DMS79 (cell line): ENCODE results near the gene CERS6.

Experiments used
- DNase-seq: peaks from one replicate; lab custom pipeline; 2025; lab: John Stamatoyannopoulos, UW

The CERS6 gene

GRCh38 chr2:168445960-168446359 is 10.1 kb upstream of the CERS6 start:
- DNase-seq, result no peak

GRCh38 chr2:168448980-168449379 is 7.1 kb upstream of the CERS6 start:
- no peak for DNase-seq

- DNase-seq, result no peak
These were observed 6.7 kb upstream of the CERS6 start for GRCh38 chr2:168449419-168449818.

- no peak for DNase-seq
These were observed 5.9 kb upstream of the CERS6 start for GRCh38 chr2:168450171-168450570.

- DNase-seq, result no peak
These were observed 5.3 kb upstream of the CERS6 start for GRCh38 chr2:168450732-168451131.

GRCh38 chr2:168452781-168453180 is 3.3 kb upstream of the CERS6 start:
- DNase-seq, result no peak

GRCh38 chr2:168453404-168453803 is 2.7 kb upstream of the CERS6 start:
- DNase-seq, result no peak

- DNase-seq, result no peak
These were observed 1.1 kb upstream of the CERS6 start for GRCh38 chr2:168454737-168455644.

- DNase-seq, result peak; percentile 20
These were observed 583 bp downstream of the CERS6 start for GRCh38 chr2:168456521-168457189.

GRCh38 chr2:168457190-168457895 is 1.3 kb downstream of the CERS6 start:
- no peak for DNase-seq

- DNase-seq, result no peak
These were observed 2.1 kb downstream of the CERS6 start for GRCh38 chr2:168458139-168458538.

GRCh38 chr2:168459256-168459655 is 3.2 kb downstream of the CERS6 start:
- no peak for DNase-seq

- no peak for DNase-seq
These were observed 4.5 kb downstream of the CERS6 start for GRCh38 chr2:168460571-168460970.

- DNase-seq, result no peak
These were observed 5.3 kb downstream of the CERS6 start for GRCh38 chr2:168461178-168461941.

GRCh38 chr2:168461942-168462331 is 5.9 kb downstream of the CERS6 start:
- no peak for DNase-seq

GRCh38 chr2:168462543-168463045 is 6.5 kb downstream of the CERS6 start:
- DNase-seq, result no peak

GRCh38 chr2:168465594-168465993 is 9.5 kb downstream of the CERS6 start:
- no peak for DNase-seq

GRCh38 chr2:168466190-168466737 is 10.2 kb downstream of the CERS6 start:
- peak; percentile 47 for DNase-seq

- DNase-seq, result peak; percentile 54
These were observed 10.9 kb downstream of the CERS6 start for GRCh38 chr2:168466834-168467565.

GRCh38 chr2:168467729-168468128 is 11.7 kb downstream of the CERS6 start:
- no peak for DNase-seq

- no peak for DNase-seq
These were observed 12.3 kb downstream of the CERS6 start for GRCh38 chr2:168468354-168468753.
